SK-N-MC (cell line): Measurements from ENCODE around the gene KIF26B.

Source experiments
- EZH2 ChIP-seq: fragments of 200-600 bp; sonication (generic); IDR thresholded peaks from one replicate; pipeline ENCODE4 v1.6.1; 2017; ENCODE audit warnings: antibody characterized with exemption
- FOXP2 ChIP-seq: optimal IDR thresholded peaks from 2 replicates; pipeline ENCODE3; 2011; ENCODE audit warnings: mild to moderate bottlenecking, moderate library complexity; ENCODE audit not compliant: insufficient read depth; ENCODE audit errors: extremely low read length, control extremely low read depth
- POLR2AphosphoS5 ChIP-seq: IDR thresholded peaks from 2 replicates; pipeline ENCODE4 v1.6.1; 2012; ENCODE audit warnings: mild to moderate bottlenecking, low read depth, low read length, borderline replicate concordance

DNA sequence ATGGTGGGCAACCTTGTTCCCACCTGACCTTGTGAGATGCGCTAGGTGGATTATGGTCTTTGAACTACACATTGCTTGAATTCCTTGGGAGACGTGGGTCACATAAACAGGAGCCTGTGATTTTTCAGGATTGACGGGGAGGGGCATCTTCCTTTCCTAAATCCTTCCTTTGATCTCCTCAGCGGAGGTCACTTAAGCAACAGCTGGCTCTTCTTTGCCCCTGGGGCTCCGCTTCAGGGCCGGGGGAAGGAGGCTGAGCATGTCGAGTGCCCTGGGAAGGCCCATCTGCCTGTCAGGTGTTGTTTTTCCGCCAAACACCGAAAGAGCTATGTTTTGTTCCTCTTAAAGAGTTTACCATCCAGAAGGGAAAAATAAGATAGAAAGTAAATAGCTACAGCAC is 40.6 kb downstream of the KIF26B start:
- no peak for TF ChIP-seq POLR2AphosphoS5
- TF ChIP-seq EZH2 = no peak
- no peak for TF ChIP-seq FOXP2
